Measurements from ENCODE around the gene RAB30.

RAB30 gene

GRCh38 chr11:83039566-83039965, 32.1 kb downstream of the RAB30 start:
- DNase-seq (ENCODE audit: low spot score), result no peak

- no peak for DNase-seq (ENCODE audit: low spot score)
Measured at GRCh38 chr11:83037877-83038276, 33.8 kb downstream of the RAB30 start.

- DNase-seq (ENCODE audit: low spot score), result no peak
Measured at GRCh38 chr11:83036701-83037100, 35.0 kb downstream of the RAB30 start.

GRCh38 chr11:83035070-83035854, 36.4 kb downstream of the RAB30 start:
- DNase-seq (ENCODE audit: low spot score), result no peak

GRCh38 chr11:83034673-83035014, 37.1 kb downstream of the RAB30 start:
- no peak for DNase-seq (ENCODE audit: low spot score)

- DNase-seq (ENCODE audit: low spot score), result no peak
Measured at GRCh38 chr11:83033972-83034672, 37.6 kb downstream of the RAB30 start.

GRCh38 chr11:83033371-83033770, 38.3 kb downstream of the RAB30 start:
- no peak for DNase-seq (ENCODE audit: low spot score)

- no peak for DNase-seq (ENCODE audit: low spot score)
Measured at GRCh38 chr11:83031127-83031526, 40.6 kb downstream of the RAB30 start.

- no peak for DNase-seq (ENCODE audit: low spot score)
Measured at GRCh38 chr11:83027794-83028193, 43.9 kb downstream of the RAB30 start.

- DNase-seq (ENCODE audit: low spot score), result no peak
Measured at GRCh38 chr11:83027289-83027688, 44.4 kb downstream of the RAB30 start.

- no peak for DNase-seq (ENCODE audit: low spot score)
Measured at GRCh38 chr11:83026229-83026628, 45.5 kb downstream of the RAB30 start.

- no peak for DNase-seq (ENCODE audit: low spot score)
Measured at GRCh38 chr11:83025267-83025704, 46.4 kb downstream of the RAB30 start.

- DNase-seq (ENCODE audit: low spot score), result no peak
Measured at GRCh38 chr11:83024270-83024854, 47.3 kb downstream of the RAB30 start.

- no peak for DNase-seq (ENCODE audit: low spot score)
Measured at GRCh38 chr11:83023410-83023809, 48.3 kb downstream of the RAB30 start.

GRCh38 chr11:83021780-83022125, 49.9 kb downstream of the RAB30 start:
- no peak for DNase-seq (ENCODE audit: low spot score)

GRCh38 chr11:83020942-83021779, 50.5 kb downstream of the RAB30 start:
- no peak for DNase-seq (ENCODE audit: low spot score)

- no peak for DNase-seq (ENCODE audit: low spot score)
Measured at GRCh38 chr11:83019888-83020579, 51.7 kb downstream of the RAB30 start.

GRCh38 chr11:83014951-83015350, 56.7 kb downstream of the RAB30 start:
- no peak for DNase-seq (ENCODE audit: low spot score)

- DNase-seq (ENCODE audit: low spot score), result no peak
Measured at GRCh38 chr11:83012168-83013067, 59.3 kb downstream of the RAB30 start.

GRCh38 chr11:83011333-83012167, 60.1 kb downstream of the RAB30 start:
- no peak for DNase-seq (ENCODE audit: low spot score)

All from RKO (cell line).